GM19193 (cell line): Measurements from ENCODE around the gene HEPACAM.

Experiments used
- POLR2A ChIP-seq: IDR thresholded peaks from 4 replicates; pipeline ENCODE4 v1.6.1; 2011; ENCODE audit not compliant: insufficient read depth, insufficient read length; ENCODE audit errors: extremely low read depth

Gene HEPACAM

GRCh38 chr11:124935548-124936514 lies at the start of gene HEPACAM:
TSS of gene HEPACAM (minus strand) at chr11:124936047. CDS start at chr11:124936006, 41 bp downstream.
- TF ChIP-seq POLR2A = no peak

GRCh38 chr11:124984512-124984854 lies 48.6 kb upstream of the HEPACAM start:
- no peak for TF ChIP-seq POLR2A

- TF ChIP-seq POLR2A = no peak
Measured at GRCh38 chr11:124983674-124984511, 48.0 kb upstream of the HEPACAM start.

- no peak for TF ChIP-seq POLR2A
Measured at GRCh38 chr11:124982043-124982442, 46.2 kb upstream of the HEPACAM start.

- TF ChIP-seq POLR2A = no peak
Measured at GRCh38 chr11:124978316-124978715, 42.5 kb upstream of the HEPACAM start.

- no peak for TF ChIP-seq POLR2A
Measured at GRCh38 chr11:124977006-124977405, 41.2 kb upstream of the HEPACAM start.

- no peak for TF ChIP-seq POLR2A
Measured at GRCh38 chr11:124976531-124976930, 40.7 kb upstream of the HEPACAM start.

- TF ChIP-seq POLR2A = no peak
Measured at GRCh38 chr11:124971810-124972209, 36.0 kb upstream of the HEPACAM start.

GRCh38 chr11:124970925-124971324 lies 35.1 kb upstream of the HEPACAM start:
- no peak for TF ChIP-seq POLR2A

- TF ChIP-seq POLR2A = no peak
Measured at GRCh38 chr11:124961972-124962609, 26.2 kb upstream of the HEPACAM start.

GRCh38 chr11:124955035-124955434 lies 19.2 kb upstream of the HEPACAM start:
- TF ChIP-seq POLR2A = no peak

- no peak for TF ChIP-seq POLR2A
Measured at GRCh38 chr11:124954590-124954955, 18.7 kb upstream of the HEPACAM start.

- peak; percentile 97 for TF ChIP-seq POLR2A
Measured at GRCh38 chr11:124953753-124954589, 18.1 kb upstream of the HEPACAM start, which contains the start of gene CCDC15. TSS of gene CCDC15 (plus strand) at chr11:124954202. CDS start at chr11:124954733, 531 bp downstream.

- TF ChIP-seq POLR2A = no peak
Measured at GRCh38 chr11:124951341-124951740, 15.5 kb upstream of the HEPACAM start.
